Activated T-cell treated with anti-CD3 and anti-CD28 coated beads for 1 hour (primary cell): Measurements from ENCODE around the gene RARA.
"Not testable (repeated sequence)": the region's sequence is repeated elsewhere in the genome, so short reads cannot be mapped to it uniquely, and the experiment has no call there.

Experiments used
- DNase-seq: peaks from one replicate; pipeline ENCODE4 v3.0.0-alpha.2; 2020; ENCODE audit warnings: low read depth

RARA gene

GRCh38 chr17:40356990-40357881 is 48.3 kb downstream of the RARA start:
- no peak for DNase-seq

- DNase-seq, result peak; percentile 91
Measured at GRCh38 chr17:40358323-40359038, 49.5 kb downstream of the RARA start.

GRCh38 chr17:40360091-40360490 is 51.1 kb downstream of the RARA start:
- DNase-seq, result no peak

- DNase-seq, result no peak
Measured at GRCh38 chr17:40361063-40361924, 52.3 kb downstream of the RARA start.

- DNase-seq, result no peak
Measured at GRCh38 chr17:40361925-40362695, 53.1 kb downstream of the RARA start.

GRCh38 chr17:40362696-40363110 is 53.7 kb downstream of the RARA start:
- DNase-seq, result peak; percentile 66

GRCh38 chr17:40363111-40363827 is 54.3 kb downstream of the RARA start:
- no peak for DNase-seq

GRCh38 chr17:40364121-40364861 is 55.3 kb downstream of the RARA start, which contains the start of gene GJD3:
Gene GJD3, minus strand, starts transcription at chr17:40364737. Its CDS starts 922 bp downstream, at chr17:40363815.
- DNase-seq, result no peak

GRCh38 chr17:40364906-40365305 is 55.9 kb downstream of the RARA start:
- DNase-seq, result no peak

GRCh38 chr17:40366076-40366860 is 57.3 kb downstream of the RARA start:
- no peak for DNase-seq

GRCh38 chr17:40366861-40367518 is 58.0 kb downstream of the RARA start:
- no peak for DNase-seq

- DNase-seq, result not testable (repeated sequence)
Measured at GRCh38 chr17:40367728-40368127, 58.7 kb downstream of the RARA start.

GRCh38 chr17:40369923-40370322 is 60.9 kb downstream of the RARA start:
- DNase-seq, result no peak

GRCh38 chr17:40371261-40371929 is 62.4 kb downstream of the RARA start:
- DNase-seq, result no peak

GRCh38 chr17:40372031-40372430 is 63.1 kb downstream of the RARA start:
- DNase-seq, result no peak

- DNase-seq, result not testable (repeated sequence)
Measured at GRCh38 chr17:40372644-40373043, 63.7 kb downstream of the RARA start.

- no peak for DNase-seq
Measured at GRCh38 chr17:40373324-40373723, 64.3 kb downstream of the RARA start.

- DNase-seq, result no peak
Measured at GRCh38 chr17:40373999-40374398, 65.0 kb downstream of the RARA start.
